Loucy (cell line): Measurements from ENCODE around the gene PRELID1.

Source experiments
- H2AFZ ChIP-seq: fragments of 200-600 bp; sonication (generic); 2 replicates; pipeline ENCODE4 v1.6.0; 2016; ENCODE audit warnings: antibody characterized with exemption, mild to moderate bottlenecking, low read length, moderate library complexity
- H3F3A ChIP-seq: fragments of 200-600 bp; 2 replicates; pipeline ENCODE4 v1.6.0; 2016; ENCODE audit warnings: antibody characterized with exemption, low read depth, mild to moderate bottlenecking
- H3K27me3 ChIP-seq: fragments of 200-600 bp; sonication (generic); 2 replicates; pipeline ENCODE4 v1.6.1; 2014; ENCODE audit warnings: low read length, mild to moderate bottlenecking; ENCODE audit not compliant: insufficient read depth, poor library complexity, severe bottlenecking
- H3K36me3 ChIP-seq: fragments of 200-600 bp; sonication (generic); 2 replicates; pipeline ENCODE4 v1.6.1; 2016; ENCODE audit warnings: low read length; ENCODE audit not compliant: insufficient read depth
- H3K4me1 ChIP-seq: fragments of 200-600 bp; sonication (generic); 2 replicates; pipeline ENCODE4 v1.5.1; 2014; ENCODE audit warnings: low read length, mild to moderate bottlenecking; ENCODE audit not compliant: insufficient read depth, poor library complexity, severe bottlenecking
- H3K4me2 ChIP-seq: fragments of 200-600 bp; sonication (generic); 2 replicates; pipeline ENCODE4 v1.6.0; 2014; ENCODE audit warnings: antibody characterized with exemption, low read length, low read depth, mild to moderate bottlenecking; ENCODE audit not compliant: poor library complexity, severe bottlenecking
- H3K4me3 ChIP-seq: fragments of 200-600 bp; sonication (generic); 2 replicates; pipeline ENCODE4 v1.5.1; 2014; ENCODE audit warnings: low read length, mild to moderate bottlenecking, mixed read lengths; ENCODE audit not compliant: poor library complexity, severe bottlenecking
- H3K79me2 ChIP-seq: fragments of 200-600 bp; sonication (generic); 2 replicates; pipeline ENCODE4 v1.6.1; 2014; ENCODE audit warnings: low read length; ENCODE audit not compliant: insufficient read depth
- H3K9ac ChIP-seq: fragments of 200-600 bp; sonication (generic); 2 replicates; pipeline ENCODE4 v1.6.0; 2014; ENCODE audit warnings: mild to moderate bottlenecking, low read depth, low read length, moderate library complexity; ENCODE audit not compliant: poor library complexity, severe bottlenecking
- H3K9me2 ChIP-seq: fragments of 200-600 bp; sonication (generic); replicated peaks from 2 replicates; pipeline ENCODE4 v1.6.1; 2016; ENCODE audit warnings: low read depth, low read length, mixed read lengths
- H3K9me3 ChIP-seq: fragments of 200-600 bp; sonication (generic); 2 replicates; pipeline ENCODE4 v1.6.1; 2014; ENCODE audit warnings: mild to moderate bottlenecking, antibody characterized with exemption, low read length, low read depth; ENCODE audit not compliant: insufficient read depth
- H4K20me1 ChIP-seq: fragments of 200-600 bp; sonication (generic); 2 replicates; pipeline ENCODE4 v1.6.0; 2014; ENCODE audit warnings: antibody characterized with exemption, low read length, mild to moderate bottlenecking; ENCODE audit not compliant: insufficient read depth, poor library complexity, severe bottlenecking
- CTCF ChIP-seq: fragments of 200-600 bp; sonication (generic); conservative IDR thresholded peaks from 2 replicates; pipeline ENCODE4 v1.5.1; 2014; ENCODE audit warnings: mild to moderate bottlenecking, antibody characterized with exemption, low read length
- EZH2phosphoT487 ChIP-seq: fragments of 200-600 bp; IDR thresholded peaks from 2 replicates; pipeline ENCODE4 v1.6.1; 2018; ENCODE audit warnings: antibody characterized with exemption, mild to moderate bottlenecking, moderate library complexity, borderline replicate concordance

The PRELID1 gene

GRCh38 chr5:177314376-177315342, 11.1 kb downstream of the PRELID1 start:
- no peak overlapping the region for H3K9ac ChIP-seq

GRCh38 chr5:177315411-177315810, 11.8 kb downstream of the PRELID1 start:
- Histone ChIP-seq H3K9me2 (no peaks in the 10 kb centered on the region), H2AFZ (no peak overlapping the region), H3F3A (no peaks in the 10 kb centered on the region), H3K36me3 (no peaks in the 10 kb centered on the region), H3K4me3 (no peak overlapping the region), H4K20me1 (peaks cover 3% of the 10 kb centered on the region), H3K9me3 (no peaks in the 10 kb centered on the region), H3K79me2 (peaks cover 18% of the 10 kb centered on the region), H3K4me1 (peaks cover 6% of the 10 kb centered on the region), H3K9ac (no peak overlapping the region), H3K4me2 (no peak overlapping the region), H3K27me3 (no peaks in the 10 kb centered on the region)
- TF ChIP-seq EZH2phosphoT487 (no peak), CTCF (no peak)

More at GRCh38 chr5:177314376-177315342, 11.1 kb downstream of the PRELID1 start:
- H3F3A ChIP-seq, result no peaks in the 10 kb centered on the region
- H3K9me2 ChIP-seq, result no peaks in the 10 kb centered on the region
- H3K4me1 ChIP-seq, result peaks cover 12% of the 10 kb centered on the region
- H3K4me3 ChIP-seq, result no peak overlapping the region
- no peaks in the 10 kb centered on the region for H3K36me3 ChIP-seq
- no peaks in the 10 kb centered on the region for H3K27me3 ChIP-seq
- no peaks in the 10 kb centered on the region for H3K9me3 ChIP-seq
- no peak overlapping the region for H2AFZ ChIP-seq
- no peak for TF ChIP-seq EZH2phosphoT487
- no peak for TF ChIP-seq CTCF
- peaks cover 9% of the 10 kb centered on the region for H4K20me1 ChIP-seq
- no peak overlapping the region for H3K4me2 ChIP-seq
- H3K79me2 ChIP-seq, result peaks cover 26% of the 10 kb centered on the region

- Histone ChIP-seq H3K4me3 (no peak overlapping the region), H3K9me3 (no peaks in the 10 kb centered on the region), H3K9ac (no peak overlapping the region), H3K4me2 (no peak overlapping the region), H3F3A (no peaks in the 10 kb centered on the region), H4K20me1 (no peaks in the 10 kb centered on the region), H3K4me1 (peaks cover 3% of the 10 kb centered on the region), H2AFZ (no peak overlapping the region), H3K36me3 (no peaks in the 10 kb centered on the region), H3K79me2 (peaks cover 12% of the 10 kb centered on the region; the same call in 1 of the 2 replicates), H3K9me2 (no peaks in the 10 kb centered on the region), H3K27me3 (no peaks in the 10 kb centered on the region)
- no peak for TF ChIP-seq EZH2phosphoT487
- no peak for TF ChIP-seq CTCF
Measured at GRCh38 chr5:177316005-177316404, 12.4 kb downstream of the PRELID1 start.
